Stimulated activated CD4-positive, alpha-beta T cell treated with anti-CD3 and anti-CD28 coated beads, TNF-alpha, amount 100 ng/mL, for 1 hour (primary cell): ENCODE results near the gene PIP5K1B.
"Not testable (repeated sequence)": the region's sequence is repeated elsewhere in the genome, so short reads cannot be mapped to it uniquely, and the experiment has no call there.

ENCODE experiments used
- DNase-seq, 3 donors: peaks; one replicate each; pipeline ENCODE4 v3.0.0-alpha.2; 2020; ENCODE audit warnings: low read depth in 3 of 3, low spot score in 1 of 3

The PIP5K1B gene

GRCh38 chr9:69049094-69049493, 344.1 kb downstream of the PIP5K1B start:
- DNase-seq, result no peak

GRCh38 chr9:69050936-69051335, 345.9 kb downstream of the PIP5K1B start:
- not testable (repeated sequence) for DNase-seq

GRCh38 chr9:69054989-69055388, 349.9 kb downstream of the PIP5K1B start:
- DNase-seq, result no peak

DNA sequence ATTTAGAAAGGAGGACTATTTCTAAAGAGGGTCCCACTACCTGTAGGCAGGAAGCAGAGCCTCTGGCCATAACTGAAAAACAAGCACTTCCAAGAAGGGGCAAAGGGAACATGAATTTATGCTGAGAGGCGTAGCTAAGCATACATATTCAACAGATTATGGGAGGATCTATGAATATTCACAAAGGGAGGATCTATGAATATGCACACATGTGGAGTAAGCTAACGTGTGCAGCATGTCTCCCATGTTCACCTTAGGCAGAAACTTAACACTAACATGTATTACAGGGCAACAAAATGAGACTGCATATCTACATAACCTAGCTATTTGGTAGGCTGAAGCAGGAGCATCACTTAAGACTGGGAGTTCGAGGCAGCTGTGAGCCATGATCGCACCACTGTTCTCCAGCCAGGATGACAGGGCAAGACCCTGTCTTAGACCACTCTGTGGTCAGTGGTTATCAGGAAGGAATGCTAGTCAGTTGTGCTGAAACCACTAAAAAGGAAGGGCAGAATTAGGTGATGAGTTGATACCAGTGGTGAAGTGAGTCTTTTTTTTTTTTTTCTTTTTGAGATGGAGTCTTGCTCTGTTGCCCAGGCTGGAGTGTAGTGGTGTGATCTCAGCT, 351.3 kb downstream of the PIP5K1B start:
- no peak for DNase-seq

DNA sequence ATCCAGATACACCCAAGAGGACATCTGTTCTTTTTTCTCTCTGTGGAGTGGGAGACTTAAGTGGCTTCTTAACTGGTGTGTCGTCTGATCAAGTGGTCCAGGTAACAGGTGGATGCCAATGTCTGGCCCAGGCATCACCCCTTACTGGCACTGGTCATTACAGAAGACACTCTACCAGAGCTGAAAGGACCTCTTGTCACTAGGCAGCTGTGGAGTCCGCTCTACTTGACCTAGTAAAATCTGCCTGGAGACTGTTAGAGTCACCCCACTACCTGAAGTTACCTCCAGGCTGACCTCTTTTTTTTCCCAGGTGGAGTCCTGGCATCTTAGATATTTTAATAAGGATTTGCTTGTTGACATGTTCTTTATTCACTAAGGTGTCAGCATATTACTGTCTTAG, 353.1 kb downstream of the PIP5K1B start:
- DNase-seq, result no peak
